Retinal pigment epithelial cell (primary cell): ENCODE results near the gene CREBBP.
A peak's percentile ranks its signal among the peaks of the same experiment; 100 is the strongest.

ENCODE experiments used
- DNase-seq: peaks from one replicate; pipeline ENCODE4 v3.0.0-alpha.2; 2010; ENCODE audit warnings: low read depth
- H3K4me3 ChIP-seq: 2 replicates; pipeline ENCODE4 v1.5.1; 2011; ENCODE audit warnings: mild to moderate bottlenecking, low read length, control low read depth, moderate library complexity
- CTCF ChIP-seq: conservative IDR thresholded peaks from 2 replicates; pipeline ENCODE4 v1.5.1; 2011; ENCODE audit warnings: low read depth, low read length, control low read depth, inconsistent platforms

Gene CREBBP

GRCh38 chr16:3690980-3691720 lies 189.4 kb downstream of the CREBBP start:
- no peak overlapping the region for H3K4me3 ChIP-seq
- no peak for TF ChIP-seq CTCF
- DNase-seq: no peak

- peak; percentile 52 for DNase-seq
- TF ChIP-seq CTCF: peak; percentile 94
- H3K4me3 ChIP-seq: no peak overlapping the region
These were observed 190.0 kb downstream of the CREBBP start for GRCh38 chr16:3690470-3690928.

GRCh38 chr16:3689731-3690130 lies 190.8 kb downstream of the CREBBP start:
- no peak overlapping the region for H3K4me3 ChIP-seq
- DNase-seq: no peak
- TF ChIP-seq CTCF: no peak

GRCh38 chr16:3687792-3688191 lies 192.7 kb downstream of the CREBBP start:
- TF ChIP-seq CTCF: no peak
- DNase-seq: no peak
- H3K4me3 ChIP-seq: no peak overlapping the region

- no peak overlapping the region for H3K4me3 ChIP-seq
- TF ChIP-seq CTCF: no peak
- DNase-seq: no peak
These were observed 193.5 kb downstream of the CREBBP start for GRCh38 chr16:3687021-3687420.

GRCh38 chr16:3681206-3681605 lies 199.3 kb downstream of the CREBBP start:
- DNase-seq: no peak
- H3K4me3 ChIP-seq: no peak overlapping the region
- TF ChIP-seq CTCF: no peak

- H3K4me3 ChIP-seq: no peak overlapping the region
- no peak for TF ChIP-seq CTCF
- no peak for DNase-seq
These were observed 202.5 kb downstream of the CREBBP start for GRCh38 chr16:3677994-3678393.
